ENCODE data around the gene SLC35G3.
A peak's percentile ranks its signal among the peaks of the same experiment; 100 is the strongest.
"Not testable (repeated sequence)": the region's sequence is repeated elsewhere in the genome, so short reads cannot be mapped to it uniquely, and the experiment has no call there.

Gene SLC35G3

GRCh38 chr17:35202582-35202981, 8.4 kb upstream of the SLC35G3 start:
- not testable (repeated sequence) for DNase-seq

GRCh38 chr17:35195062-35195461, 869 bp upstream of the SLC35G3 start:
- not testable (repeated sequence) for DNase-seq

DNA sequence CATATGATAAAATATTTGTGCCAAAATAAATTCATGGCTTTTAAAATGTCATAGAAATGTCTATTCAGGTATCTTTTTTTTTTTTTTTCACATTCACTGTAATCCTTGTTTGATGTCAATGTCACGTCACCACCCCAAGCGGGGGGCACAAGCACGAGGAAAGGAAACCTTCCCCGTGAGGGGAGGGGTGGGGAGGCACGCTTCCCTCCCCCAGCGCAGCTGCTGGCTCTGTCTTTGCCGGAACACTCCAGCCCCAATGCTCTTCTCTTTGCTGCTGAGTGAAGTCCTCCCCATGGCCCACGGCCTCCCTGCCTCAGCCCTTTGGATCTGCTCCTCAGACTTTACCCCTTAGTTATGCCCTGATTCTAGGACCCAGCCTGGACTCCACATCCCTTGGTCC, 1.5 kb downstream of the SLC35G3 start:
- DNase-seq: peak; percentile 29

- DNase-seq: no peak
These were observed 3.0 kb downstream of the SLC35G3 start for GRCh38 chr17:35191001-35191695.

- no peak for DNase-seq
These were observed 4.9 kb downstream of the SLC35G3 start for GRCh38 chr17:35189291-35189690.

DNA sequence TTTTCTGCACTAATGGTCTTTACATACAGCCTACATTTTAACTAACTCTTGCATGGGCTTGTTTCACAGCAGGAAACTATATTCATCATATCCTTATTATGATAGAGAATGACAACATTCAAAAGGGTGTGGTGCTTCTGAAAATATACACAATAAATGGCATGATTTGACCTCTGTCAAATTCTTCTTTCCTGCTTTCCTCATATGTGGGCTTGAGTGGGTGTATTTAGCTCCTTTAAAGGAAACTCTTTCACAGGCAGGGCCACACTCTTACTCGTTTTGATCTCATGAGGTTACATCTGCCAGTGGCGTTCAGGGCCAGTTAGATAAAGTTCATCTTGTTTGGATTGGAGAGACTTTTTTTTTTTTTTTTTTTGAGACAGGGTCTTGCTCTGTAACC, 6.1 kb downstream of the SLC35G3 start:
- no peak for DNase-seq

DNA sequence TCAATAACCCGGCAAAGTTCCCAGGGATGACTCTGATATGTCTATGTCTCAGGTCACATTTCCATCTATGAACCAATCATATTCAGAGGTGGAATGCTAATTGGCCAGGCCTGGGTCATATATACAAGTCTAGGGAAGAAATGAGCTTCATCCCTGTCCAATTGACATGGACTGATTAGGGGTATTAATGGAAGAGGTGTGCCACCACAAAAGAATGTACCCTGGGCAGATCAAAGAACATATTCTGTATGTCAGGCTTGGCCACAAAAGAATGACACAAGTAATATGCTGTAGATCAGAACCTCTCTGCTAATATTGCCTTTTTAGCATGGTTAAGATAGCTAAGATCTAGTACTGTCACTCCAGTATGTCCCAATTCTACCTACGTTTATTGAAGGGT, 6.7 kb downstream of the SLC35G3 start:
- DNase-seq: no peak

GRCh38 chr17:35185849-35186248, 8.3 kb downstream of the SLC35G3 start:
- DNase-seq: no peak

DNA sequence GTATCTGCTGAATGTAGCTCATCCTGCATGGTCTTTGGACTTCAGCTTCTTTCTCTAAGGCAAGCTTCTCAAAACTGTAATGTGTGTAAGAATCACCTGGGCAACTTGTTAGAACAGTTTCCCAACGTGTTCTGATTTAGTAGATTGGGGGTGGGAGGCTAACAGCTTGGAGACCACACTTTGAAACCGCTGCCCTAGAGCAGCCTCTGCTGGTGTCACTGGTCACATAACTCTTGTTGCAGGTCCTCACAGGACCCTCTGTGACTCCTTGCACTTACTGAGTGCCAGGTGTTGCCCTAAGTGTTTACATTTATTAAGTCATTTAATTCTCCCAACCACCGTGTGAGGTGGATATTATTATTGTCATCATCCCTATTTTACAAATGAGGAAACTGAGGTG, 9.9 kb downstream of the SLC35G3 start:
- no peak for DNase-seq

DNA sequence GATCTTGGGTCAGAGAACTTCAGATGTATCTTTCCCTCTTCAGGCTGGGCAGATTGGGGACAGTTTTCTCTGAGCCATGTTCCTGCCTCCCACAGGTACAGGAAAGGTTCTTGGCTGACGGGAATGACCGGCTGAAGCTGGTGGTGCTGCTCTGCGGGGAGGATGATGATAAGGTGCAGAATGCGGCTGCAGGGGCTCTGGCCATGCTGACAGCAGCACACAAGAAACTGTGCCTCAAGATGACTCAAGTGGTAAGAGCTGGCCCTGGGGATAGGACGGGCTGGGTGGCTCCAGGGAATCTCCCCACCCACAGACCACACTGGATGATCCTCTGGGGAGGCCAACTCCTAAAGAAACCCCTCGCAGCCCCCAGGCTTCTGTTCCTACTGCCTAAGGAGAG, 10.9 kb downstream of the SLC35G3 start:
- DNase-seq: no peak

- DNase-seq: not testable (repeated sequence)
These were observed 14.8 kb downstream of the SLC35G3 start for GRCh38 chr17:35179379-35179778.

DNA sequence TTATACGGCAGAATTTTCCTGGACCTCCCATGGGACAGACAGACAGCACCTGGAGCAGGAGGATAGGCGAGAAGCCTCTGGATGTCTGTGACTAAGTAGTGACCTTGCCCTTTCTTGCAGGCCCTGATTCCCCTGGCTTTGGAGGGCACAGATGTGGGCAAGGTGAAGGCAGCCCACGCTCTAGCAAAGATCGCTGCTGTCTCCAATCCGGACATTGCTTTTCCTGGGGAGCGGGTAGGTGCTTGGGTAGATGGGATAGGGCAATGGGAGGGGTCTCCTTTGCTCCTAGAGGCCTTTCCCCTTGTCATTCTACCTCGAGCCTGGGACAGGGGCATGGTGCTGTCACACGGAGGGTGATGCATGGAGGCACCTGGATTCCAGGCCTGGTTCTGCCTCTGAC, 17.3 kb downstream of the SLC35G3 start:
- no peak for DNase-seq

GRCh38 chr17:35175638-35176415, 18.4 kb downstream of the SLC35G3 start:
- DNase-seq: no peak

DNA sequence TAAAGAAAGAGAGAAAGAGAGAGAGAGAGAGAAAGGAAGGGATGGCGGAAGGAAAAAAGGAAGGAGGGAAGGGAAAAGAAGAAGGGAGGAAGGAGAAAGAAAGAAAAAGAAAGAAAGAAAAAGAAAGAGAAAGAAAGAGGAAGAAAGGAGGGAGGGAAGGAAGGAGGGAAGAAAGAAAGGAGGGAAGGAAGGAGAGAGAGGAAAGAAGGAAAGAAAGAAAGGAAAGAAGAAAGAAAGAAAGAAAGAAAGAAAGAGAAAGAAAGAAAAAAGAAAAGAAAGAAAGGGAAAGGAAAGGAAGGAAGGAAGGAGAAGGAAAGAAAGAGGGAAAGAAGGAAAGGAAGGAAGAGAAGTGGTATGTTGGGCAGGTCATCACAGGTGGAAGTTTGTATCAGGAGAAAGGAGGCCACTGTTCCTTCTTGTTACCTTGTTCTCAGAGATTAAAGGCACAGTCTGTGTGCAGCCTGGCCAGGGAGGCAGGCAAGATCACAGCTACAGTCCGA, 19.3 kb downstream of the SLC35G3 start:
- no peak for DNase-seq

DNA sequence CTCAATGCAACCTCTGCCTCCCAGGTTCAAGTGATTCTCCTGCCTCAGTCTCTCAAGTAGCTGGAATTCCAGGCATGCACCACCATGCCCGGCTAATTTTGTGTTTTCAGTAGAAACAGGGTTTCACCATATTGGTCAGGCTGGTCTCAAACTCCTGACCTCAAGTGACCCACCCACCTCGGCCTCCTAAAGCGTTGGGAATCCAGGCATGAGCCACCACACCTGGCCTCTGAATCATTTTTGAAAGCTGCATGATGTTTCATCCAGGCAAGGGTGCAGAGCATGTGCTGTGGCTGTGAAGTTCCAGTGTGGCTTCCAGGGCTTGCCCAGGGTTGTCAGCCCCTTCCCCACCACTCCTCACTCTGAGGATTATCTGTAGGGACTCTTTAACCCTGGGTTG, 21.9 kb downstream of the SLC35G3 start:
- not testable (repeated sequence) for DNase-seq

DNA sequence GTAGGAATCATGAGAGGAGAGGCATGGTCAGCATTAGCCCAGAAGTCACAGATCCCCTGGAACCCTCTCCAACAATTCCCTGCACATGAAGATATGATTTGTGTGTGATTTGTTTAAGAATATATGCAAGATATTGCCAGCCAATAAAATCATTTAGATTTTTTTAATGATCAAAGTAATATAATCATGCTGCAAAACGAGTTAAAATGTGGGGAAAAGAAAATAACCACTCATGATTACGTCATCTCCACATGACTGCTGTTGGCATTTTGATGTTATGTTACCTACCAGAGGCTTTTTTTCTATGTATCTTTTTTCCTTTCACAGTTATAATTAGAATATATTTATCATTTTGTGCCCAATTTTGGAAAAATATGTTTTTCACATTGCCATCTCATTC, 22.4 kb downstream of the SLC35G3 start:
- DNase-seq: no peak

- no peak for DNase-seq
These were observed 23.0 kb downstream of the SLC35G3 start for GRCh38 chr17:35170968-35171771.

DNA sequence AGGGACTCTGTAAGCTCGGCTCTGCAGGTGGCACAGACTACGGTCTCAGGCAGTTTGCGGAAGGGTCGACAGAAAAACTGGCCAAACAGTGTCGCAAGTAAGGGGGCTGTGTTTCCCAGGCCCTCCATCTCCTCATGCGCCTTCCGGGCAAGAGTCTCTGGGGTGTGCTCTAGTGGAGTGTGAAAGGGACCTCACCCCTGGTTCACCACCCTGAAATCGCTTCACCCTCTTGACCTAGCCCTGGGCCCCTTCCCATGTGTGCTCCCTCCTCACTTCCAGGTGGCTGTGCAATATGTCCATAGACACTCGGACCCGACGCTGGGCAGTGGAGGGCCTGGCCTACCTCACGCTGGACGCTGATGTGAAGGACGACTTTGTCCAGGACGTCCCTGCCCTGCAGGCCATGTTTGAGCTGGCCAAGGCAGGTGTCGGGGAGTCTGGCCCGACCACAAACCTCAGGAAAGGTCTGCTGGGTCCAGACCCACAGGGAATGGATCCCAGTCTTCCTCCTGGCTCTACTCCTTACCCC, 24.3 kb downstream of the SLC35G3 start:
- DNase-seq: no peak

GRCh38 chr17:35167666-35168065, 26.5 kb downstream of the SLC35G3 start:
- no peak for DNase-seq

DNA sequence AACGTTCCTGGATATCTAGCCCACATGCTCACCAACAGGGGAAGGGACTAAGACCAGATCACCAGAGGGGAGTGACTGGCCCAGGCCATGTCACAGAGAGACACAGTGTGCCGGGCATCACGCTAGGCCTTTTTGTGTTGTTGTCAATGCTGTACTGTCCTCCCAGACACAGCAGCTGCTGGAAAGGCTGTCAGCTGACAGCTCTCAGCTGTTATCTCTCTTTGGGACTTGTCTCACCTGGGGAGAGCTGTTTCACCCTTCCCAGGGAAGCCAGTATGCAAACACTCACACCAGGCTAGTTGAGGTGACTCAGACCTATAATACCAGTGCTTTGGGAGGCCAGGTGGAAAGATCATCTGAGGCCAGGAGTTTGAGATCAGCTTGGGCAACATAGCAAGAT, 27.1 kb downstream of the SLC35G3 start:
- no peak for DNase-seq

- no peak for DNase-seq
These were observed 27.7 kb downstream of the SLC35G3 start for GRCh38 chr17:35166526-35166925.

- DNase-seq: no peak
These were observed 29.5 kb downstream of the SLC35G3 start for GRCh38 chr17:35164716-35165115.

DNA sequence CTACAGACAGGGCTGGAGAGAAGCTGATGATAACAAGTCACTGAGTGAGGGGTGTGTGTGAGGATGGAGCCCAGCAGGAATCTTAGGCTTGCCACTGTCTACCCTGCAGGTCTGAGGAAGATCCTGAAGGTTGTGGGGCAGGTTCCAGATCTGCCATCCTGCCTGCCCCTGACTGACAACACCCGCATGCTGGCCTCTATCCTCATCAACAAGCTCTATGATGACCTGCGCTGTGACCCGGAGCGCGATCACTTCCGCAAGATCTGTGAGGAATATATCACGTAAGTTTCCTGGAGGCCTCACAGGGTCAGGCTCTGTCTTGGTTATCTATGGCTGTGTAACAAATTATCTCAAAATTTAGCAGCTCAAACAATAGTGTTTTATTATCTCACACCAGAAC, 30.3 kb downstream of the SLC35G3 start:
- DNase-seq: no peak

Measured in activated gamma-delta T cell treated with Interleukin-2 at 50 U/mL for 16 hours (primary cell).